GM19372 (cell line): ENCODE measurements around the gene ARL10.
"Not testable (repeated sequence)": the region's sequence is repeated elsewhere in the genome, so short reads cannot be mapped to it uniquely, and the experiment has no call there.

Experiments
- ATAC-seq: cut with Tn5 transposase; IDR thresholded peaks from one replicate; pipeline ENCODE4 v1.9.1; 2021; ENCODE audit warnings: mild to moderate bottlenecking, low read depth, moderate library complexity; ENCODE audit not compliant: unreplicated experiment

ARL10 gene

DNA sequence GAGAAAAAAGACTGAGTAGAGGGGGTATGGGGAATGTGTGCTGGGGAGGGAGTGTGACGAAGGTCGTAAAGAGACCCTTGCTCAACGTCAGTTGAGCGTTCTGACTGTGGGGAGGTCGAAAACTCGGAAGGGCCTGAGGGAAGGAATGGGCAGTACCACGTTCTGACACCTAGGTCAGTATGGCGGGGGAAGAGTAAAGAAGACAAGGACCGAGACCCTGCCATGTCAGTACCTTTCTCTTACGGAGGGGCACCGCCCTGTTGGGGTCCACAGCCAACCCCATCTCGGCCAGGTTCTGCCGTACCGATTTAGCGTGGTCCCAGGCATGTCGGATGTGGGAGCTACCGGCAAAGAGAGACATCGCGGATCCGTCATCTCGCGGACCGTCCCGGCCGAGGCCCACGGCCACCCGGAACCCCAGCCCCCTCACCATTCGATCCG, 22.7 kb downstream of the ARL10 start:
- ATAC-seq: peak; percentile 0

GRCh38 chr5:176388444-176389134, 23.3 kb downstream of the ARL10 start, which contains the start of the genes HIGD2A and NOP16:
Gene HIGD2A (plus strand): TSS chr5:176388751. CDS start chr5:176388820, 69 bp downstream.
Gene NOP16 (minus strand): TSS chr5:176388598. CDS start chr5:176388539, 59 bp downstream.
- ATAC-seq: peak; percentile 83

DNA sequence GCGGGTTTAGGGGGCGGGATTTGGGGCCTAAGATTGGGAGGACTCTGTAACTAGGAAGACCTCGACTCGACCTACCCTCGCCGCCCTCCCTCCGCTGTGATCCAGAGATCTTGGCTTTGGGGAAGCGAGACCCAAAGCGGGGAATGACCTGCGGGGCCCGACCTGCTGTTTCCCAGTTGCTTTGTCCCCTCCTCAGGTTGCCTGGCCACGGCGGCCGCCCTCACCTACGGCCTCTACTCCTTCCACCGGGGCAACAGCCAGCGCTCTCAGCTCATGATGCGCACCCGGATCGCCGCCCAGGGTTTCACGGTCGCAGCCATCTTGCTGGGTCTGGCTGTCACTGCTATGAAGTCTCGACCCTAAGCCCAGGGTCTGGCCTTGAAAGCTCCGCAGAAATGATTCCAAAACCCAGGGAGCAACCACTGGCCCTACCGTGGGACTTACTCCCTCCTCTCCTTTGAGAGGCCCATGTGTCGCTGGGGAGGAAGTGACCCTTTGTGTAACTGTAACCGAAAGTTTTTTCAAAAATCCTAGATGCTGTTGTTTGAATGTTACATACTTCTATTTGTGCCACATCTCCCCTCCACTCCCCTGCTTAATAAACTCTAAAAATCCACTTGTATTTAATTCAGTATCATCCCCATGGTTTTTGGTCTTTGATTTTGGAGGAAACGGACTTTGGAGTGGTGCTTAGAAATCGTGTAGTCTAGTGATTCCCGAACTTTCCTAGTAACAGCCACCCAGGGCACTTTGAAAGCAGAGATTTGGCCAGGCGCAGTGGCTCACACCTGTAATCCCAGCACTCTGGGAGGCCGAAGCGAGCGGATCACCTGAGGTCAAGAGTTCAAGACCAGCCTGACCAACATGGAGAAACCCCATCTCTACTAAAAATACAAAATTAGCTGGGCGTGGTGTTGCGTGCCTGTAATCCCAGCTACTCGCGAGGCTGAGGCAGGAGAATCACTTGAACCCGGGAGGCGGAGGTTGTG, 24.1 kb downstream of the ARL10 start:
- peak; percentile 35 for ATAC-seq

DNA sequence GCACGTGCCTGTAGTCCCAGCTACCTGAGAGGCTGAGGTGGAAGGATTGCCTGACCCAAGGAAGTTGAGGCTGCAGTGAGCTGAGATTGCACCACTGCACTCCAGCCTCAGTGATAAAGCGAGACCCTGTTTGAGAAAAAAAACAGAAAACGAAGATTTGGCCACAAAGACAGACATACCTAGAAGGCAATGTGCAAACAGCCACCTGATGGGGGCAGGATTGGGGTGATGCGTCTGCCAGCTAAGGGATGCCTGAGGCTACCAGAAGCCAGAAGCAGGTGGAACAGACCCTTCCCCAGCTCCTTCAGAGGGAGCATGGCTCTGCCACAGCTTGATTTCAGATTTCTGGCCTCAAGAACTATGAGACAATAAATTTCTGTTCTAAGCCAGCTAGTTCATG, 26.2 kb downstream of the ARL10 start:
- no peak for ATAC-seq

DNA sequence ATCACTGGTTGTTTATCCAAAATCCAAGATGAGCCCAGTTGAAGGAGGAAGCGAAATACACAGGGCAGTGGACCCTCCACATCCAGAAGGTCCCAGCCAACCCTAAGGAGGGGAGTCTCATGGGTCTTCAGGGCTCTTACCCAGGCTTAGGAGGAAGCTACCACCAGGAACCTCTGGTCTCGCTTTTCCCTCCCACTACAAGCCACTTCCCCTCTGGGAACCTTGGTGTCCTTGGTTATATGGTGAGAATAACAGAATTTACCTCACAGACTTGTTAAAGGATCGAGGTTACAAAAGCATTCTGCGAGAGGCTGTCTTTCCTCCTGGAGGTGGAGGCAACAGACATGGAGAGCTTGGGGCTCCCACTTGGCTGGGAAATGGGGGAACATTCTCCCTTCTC, 26.7 kb downstream of the ARL10 start:
- no peak for ATAC-seq

DNA sequence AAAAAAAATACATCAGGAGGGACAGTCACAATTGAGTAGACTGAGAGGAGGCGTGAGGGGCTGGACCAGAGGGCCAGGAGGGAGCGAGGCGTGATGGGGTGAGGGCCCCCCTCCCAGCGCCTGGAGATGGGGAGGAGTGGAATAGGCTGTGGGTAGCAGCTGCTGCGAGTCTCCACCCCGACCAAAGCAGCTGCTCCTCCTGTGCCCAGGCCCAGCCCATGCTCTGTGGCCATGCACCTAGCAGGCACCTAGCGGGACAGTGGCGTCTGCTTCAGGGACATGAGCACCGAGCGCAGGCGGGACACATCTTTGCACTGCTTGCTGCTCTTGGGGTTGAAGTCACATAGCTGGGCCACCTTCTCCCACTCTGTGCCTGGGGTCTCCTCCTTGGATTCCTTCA, 27.2 kb downstream of the ARL10 start:
- no peak for ATAC-seq

- no peak for ATAC-seq
Measured at GRCh38 chr5:176394096-176394495, 28.8 kb downstream of the ARL10 start.

- no peak for ATAC-seq
Measured at GRCh38 chr5:176394881-176395675, 29.8 kb downstream of the ARL10 start.

- ATAC-seq: no peak
Measured at GRCh38 chr5:176396330-176396729, 31.0 kb downstream of the ARL10 start.

- no peak for ATAC-seq
Measured at GRCh38 chr5:176397736-176398420, 32.6 kb downstream of the ARL10 start.

- ATAC-seq: no peak
Measured at GRCh38 chr5:176400382-176401156, 35.3 kb downstream of the ARL10 start.

GRCh38 chr5:176401281-176402205, 36.3 kb downstream of the ARL10 start:
- ATAC-seq: no peak

DNA sequence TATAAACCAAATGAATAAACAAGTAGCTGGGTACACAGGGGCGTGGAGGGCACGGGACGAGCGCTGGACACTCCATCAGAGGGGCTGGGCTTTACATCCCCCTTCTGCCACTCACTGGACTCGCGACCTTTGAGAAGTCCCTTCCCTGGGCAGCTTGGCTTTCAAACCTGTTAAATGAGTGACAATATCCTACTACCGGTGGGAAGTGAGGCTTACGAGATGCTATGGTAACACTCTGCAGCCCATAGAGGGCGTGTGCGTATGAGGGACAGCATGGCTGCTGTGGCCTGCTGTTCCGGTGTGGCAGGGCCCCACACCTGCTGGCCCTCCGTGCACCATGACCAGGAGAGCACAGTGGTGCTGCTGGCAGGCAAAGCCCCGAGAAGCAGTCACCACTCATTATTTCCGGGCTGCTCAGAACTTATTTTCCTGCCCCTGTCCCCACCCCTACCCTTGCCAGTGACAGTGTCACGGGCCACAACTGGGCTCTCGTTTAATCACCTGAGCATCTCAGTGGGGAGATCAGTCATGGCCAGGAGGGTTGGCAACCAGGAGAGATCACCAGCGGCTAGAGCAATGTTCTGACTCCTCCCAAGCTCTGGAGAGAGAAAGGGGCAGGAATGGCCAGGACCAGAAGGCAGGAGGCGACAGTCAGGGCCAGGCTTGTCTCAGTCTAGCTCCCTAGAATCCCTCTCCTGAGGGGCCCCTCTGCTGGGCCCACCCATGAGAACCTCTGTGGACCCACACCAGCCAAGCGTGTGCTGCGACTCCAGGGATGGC, 40.6 kb downstream of the ARL10 start:
- no peak for ATAC-seq

GRCh38 chr5:176406436-176407052, 41.3 kb downstream of the ARL10 start:
- no peak for ATAC-seq

DNA sequence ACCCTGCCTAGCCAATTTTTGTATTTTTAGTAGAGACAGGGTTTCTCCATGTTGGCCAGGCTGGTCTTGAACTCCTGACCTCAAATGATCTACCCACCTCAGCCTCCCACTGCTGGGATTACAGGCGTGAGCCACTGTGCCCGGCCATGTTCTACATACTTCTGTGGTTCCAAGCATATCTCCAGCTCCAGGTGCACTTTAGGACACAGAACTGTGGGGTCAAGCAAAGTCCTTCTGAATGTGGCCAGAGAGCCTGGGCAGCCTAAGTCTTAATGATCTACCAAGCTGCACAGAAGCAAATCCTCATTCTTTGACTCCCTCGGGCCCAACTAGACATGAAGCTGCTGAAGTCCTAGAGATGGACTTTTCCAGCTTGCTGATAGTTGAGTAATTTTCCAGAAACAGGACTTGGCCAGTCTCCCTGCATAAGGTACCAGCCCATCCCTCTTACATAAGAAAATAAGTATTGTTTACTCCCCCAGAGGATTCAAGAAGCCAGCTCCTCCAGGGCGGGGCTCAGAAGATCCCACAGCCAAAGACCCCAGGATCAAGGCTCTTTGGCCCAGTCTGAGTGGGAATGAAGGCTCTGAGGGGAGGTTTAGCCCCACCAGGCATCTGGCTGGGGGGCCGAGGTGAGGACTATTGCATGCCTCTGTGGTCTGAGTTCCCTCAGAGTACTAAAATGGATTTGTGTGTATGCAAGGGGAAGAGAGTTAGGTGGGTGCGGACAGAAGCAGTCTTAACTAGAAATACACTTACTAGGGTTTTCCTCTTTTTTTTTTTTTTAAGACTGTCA, 42.4 kb downstream of the ARL10 start:
- no peak for ATAC-seq

- ATAC-seq: not testable (repeated sequence)
Measured at GRCh38 chr5:176408252-176408573, 42.9 kb downstream of the ARL10 start.
